ENCODE measurements around the gene URB1.

GRCh38 chr21:32413015-32413504 is 20.2 kb upstream of the URB1 start:
- TF ChIP-seq SIN3A (IDR thresholded peaks at IDR 0.05; ENCODE audit: borderline replicate concordance, insufficient read depth, low read length): no peak
- no peak for TF ChIP-seq TAF1 (IDR thresholded peaks at IDR 0.05; ENCODE audit: borderline replicate concordance, insufficient read depth, low read length)
